ENCODE data around the gene JHY.

DNA sequence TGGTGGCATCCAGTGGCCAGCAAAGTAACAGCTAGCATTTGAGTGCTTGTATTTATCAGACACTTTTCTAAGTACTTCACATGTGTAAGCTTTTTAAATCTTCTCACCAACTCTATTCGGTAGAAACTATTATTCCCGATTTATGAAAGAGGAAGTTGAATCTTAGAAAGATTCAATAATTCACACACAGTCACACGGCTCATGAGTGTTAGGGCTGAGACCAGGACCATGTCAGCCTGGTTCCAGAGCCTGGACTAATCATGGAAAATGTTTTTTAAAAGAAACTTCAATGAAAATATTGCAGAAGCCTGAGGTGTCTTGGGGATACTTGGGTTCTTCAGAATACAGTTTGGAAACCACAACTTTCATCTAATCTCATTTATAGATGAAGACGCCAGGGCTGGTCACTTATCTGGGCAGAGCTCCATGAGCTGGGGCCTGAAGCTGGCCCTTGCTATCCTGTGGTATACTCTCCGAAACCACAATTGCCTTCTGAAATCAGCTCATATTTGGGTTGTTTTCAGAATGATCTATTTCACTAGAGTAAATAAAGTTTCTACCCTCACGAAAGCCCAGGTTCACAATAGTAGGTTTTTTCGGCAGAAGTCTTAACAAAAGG is 48.6 kb upstream of the JHY start:
- TF ChIP-seq POLR2A (IDR thresholded peaks at IDR 0.05): no peak
- TF ChIP-seq, protein P1, sequence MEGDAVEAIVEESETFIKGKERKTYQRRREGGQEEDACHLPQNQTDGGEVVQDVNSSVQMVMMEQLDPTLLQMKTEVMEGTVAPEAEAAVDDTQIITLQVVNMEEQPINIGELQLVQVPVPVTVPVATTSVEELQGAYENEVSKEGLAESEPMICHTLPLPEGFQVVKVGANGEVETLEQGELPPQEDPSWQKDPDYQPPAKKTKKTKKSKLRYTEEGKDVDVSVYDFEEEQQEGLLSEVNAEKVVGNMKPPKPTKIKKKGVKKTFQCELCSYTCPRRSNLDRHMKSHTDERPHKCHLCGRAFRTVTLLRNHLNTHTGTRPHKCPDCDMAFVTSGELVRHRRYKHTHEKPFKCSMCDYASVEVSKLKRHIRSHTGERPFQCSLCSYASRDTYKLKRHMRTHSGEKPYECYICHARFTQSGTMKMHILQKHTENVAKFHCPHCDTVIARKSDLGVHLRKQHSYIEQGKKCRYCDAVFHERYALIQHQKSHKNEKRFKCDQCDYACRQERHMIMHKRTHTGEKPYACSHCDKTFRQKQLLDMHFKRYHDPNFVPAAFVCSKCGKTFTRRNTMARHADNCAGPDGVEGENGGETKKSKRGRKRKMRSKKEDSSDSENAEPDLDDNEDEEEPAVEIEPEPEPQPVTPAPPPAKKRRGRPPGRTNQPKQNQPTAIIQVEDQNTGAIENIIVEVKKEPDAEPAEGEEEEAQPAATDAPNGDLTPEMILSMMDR (IDR thresholded peaks at IDR 0.05): no peak

Data from gastroesophageal sphincter (tissue), 3 donors.